Amniotic stem cell (primary cell): ENCODE data around the gene FLT3.
"Not testable (repeated sequence)": the region's sequence is repeated elsewhere in the genome, so short reads cannot be mapped to it uniquely, and the experiment has no call there.

Experiments
- DNase-seq: peaks from one replicate; lab custom pipeline; 2025; lab: John Stamatoyannopoulos, UW

The FLT3 gene

GRCh38 chr13:28099396-28100149, 803 bp downstream of the FLT3 start:
- DNase-seq = no peak

- no peak for DNase-seq
Observed at GRCh38 chr13:28097503-28097902, 2.9 kb downstream of the FLT3 start.

GRCh38 chr13:28094306-28094705, 6.1 kb downstream of the FLT3 start:
- no peak for DNase-seq

- DNase-seq = no peak
Observed at GRCh38 chr13:28093881-28094280, 6.5 kb downstream of the FLT3 start.

- DNase-seq = no peak
Observed at GRCh38 chr13:28092431-28092830, 7.9 kb downstream of the FLT3 start.

GRCh38 chr13:28089065-28089464, 11.3 kb downstream of the FLT3 start:
- no peak for DNase-seq

- not testable (repeated sequence) for DNase-seq
Observed at GRCh38 chr13:28077820-28078219, 22.6 kb downstream of the FLT3 start.

- no peak for DNase-seq
Observed at GRCh38 chr13:28077231-28077630, 23.1 kb downstream of the FLT3 start.

GRCh38 chr13:28071424-28071823, 29.0 kb downstream of the FLT3 start:
- no peak for DNase-seq

GRCh38 chr13:28067491-28067890, 32.9 kb downstream of the FLT3 start:
- no peak for DNase-seq

- DNase-seq = no peak
Observed at GRCh38 chr13:28058866-28059613, 41.3 kb downstream of the FLT3 start.

GRCh38 chr13:28056970-28057712, 43.2 kb downstream of the FLT3 start:
- DNase-seq = no peak

GRCh38 chr13:28056426-28056825, 44.0 kb downstream of the FLT3 start:
- DNase-seq = no peak

GRCh38 chr13:28055357-28055756, 45.0 kb downstream of the FLT3 start:
- no peak for DNase-seq

GRCh38 chr13:28052945-28053344, 47.4 kb downstream of the FLT3 start:
- DNase-seq = no peak

- DNase-seq = no peak
Observed at GRCh38 chr13:28049880-28050875, 50.2 kb downstream of the FLT3 start.

- DNase-seq = no peak
Observed at GRCh38 chr13:28049215-28049614, 51.2 kb downstream of the FLT3 start.

GRCh38 chr13:28048768-28049167, 51.6 kb downstream of the FLT3 start:
- no peak for DNase-seq

GRCh38 chr13:28047757-28048388, 52.5 kb downstream of the FLT3 start:
- no peak for DNase-seq

- DNase-seq = no peak
Observed at GRCh38 chr13:28046981-28047380, 53.4 kb downstream of the FLT3 start.

GRCh38 chr13:28045861-28046260, 54.5 kb downstream of the FLT3 start:
- DNase-seq = no peak
